GM12892 (cell line): Measurements from ENCODE around the gene PHLDB2.

ENCODE experiments used
- POLR2A ChIP-seq: IDR thresholded peaks from 2 replicates; pipeline ENCODE4 v1.6.1; 2011; ENCODE audit warnings: low read depth, low read length, control low read depth
- POLR2AphosphoS5 ChIP-seq: IDR thresholded peaks from 2 replicates; pipeline ENCODE4 v1.6.1; 2011; ENCODE audit warnings: low read depth, low read length, control low read depth
- TAF1 ChIP-seq: IDR thresholded peaks from 2 replicates; pipeline ENCODE4 v1.6.1; 2011; ENCODE audit warnings: low read depth, mild to moderate bottlenecking, control low read depth, low read length, borderline replicate concordance

DNA sequence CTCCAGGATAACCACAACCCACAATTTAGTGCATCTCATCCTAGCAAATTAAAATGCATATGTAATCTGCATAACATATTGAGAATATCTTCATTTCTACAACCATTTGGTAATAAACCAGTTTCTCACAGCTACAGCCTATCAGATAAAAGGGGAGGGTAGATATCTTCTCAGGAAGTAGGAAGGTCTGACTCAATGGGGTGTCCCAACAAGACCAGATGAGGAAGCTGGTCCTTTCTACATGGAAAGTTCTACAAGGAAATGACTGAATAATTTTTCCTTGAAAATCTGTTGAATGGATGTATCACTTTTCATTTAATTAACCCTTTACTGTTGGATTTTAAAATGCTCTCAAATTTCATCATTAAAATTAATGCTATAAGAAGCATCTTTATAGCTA, 158.0 kb downstream of the PHLDB2 start:
- no peak for TF ChIP-seq POLR2AphosphoS5
- TF ChIP-seq POLR2A, result no peak
- no peak for TF ChIP-seq TAF1
